HL-60/S4 (cell line): Measurements from ENCODE around the gene SRD5A3.
"Not testable (repeated sequence)": the region's sequence is repeated elsewhere in the genome, so short reads cannot be mapped to it uniquely, and the experiment has no call there.

Experiments used
- in situ Hi-C: fragments of 300-500 bp; cut with MboI; formaldehyde crosslinking; loops from 2 replicates; pipeline ENCODE4 v1.14.3; 2022; ENCODE audit warnings: low sequenced_read_pairs

SRD5A3 gene

DNA sequence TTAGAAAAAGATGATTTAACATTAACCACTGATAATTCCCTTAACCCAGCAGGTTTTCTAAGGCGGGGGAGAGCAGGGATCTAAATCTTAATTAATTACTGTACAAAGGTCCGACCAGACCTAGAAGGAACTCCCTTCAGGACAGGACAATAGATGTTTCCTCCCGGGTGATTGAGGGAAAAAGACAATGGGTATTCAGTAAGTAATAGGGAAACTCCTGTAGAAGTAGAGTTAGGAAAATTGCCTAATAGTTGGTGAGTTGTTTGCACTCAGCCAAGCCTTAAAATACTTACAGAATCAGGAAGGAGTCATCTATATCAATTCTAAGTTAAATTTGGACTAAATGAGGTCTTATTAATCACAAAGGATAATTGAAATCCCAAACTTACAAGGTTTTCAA is 5.8 kb upstream of the SRD5A3 start:
- in situ Hi-C loops, result loop anchor here (25.0 kb wide), 1 partner anchor 503 kb away; no protein-coding TSS in a partner anchor

- in situ Hi-C loops, result loop anchor here (25.0 kb wide), 1 partner anchor 507 kb away; no protein-coding TSS in a partner anchor
Observed at GRCh38 chr4:55343887-55344286, 2.2 kb upstream of the SRD5A3 start.

DNA sequence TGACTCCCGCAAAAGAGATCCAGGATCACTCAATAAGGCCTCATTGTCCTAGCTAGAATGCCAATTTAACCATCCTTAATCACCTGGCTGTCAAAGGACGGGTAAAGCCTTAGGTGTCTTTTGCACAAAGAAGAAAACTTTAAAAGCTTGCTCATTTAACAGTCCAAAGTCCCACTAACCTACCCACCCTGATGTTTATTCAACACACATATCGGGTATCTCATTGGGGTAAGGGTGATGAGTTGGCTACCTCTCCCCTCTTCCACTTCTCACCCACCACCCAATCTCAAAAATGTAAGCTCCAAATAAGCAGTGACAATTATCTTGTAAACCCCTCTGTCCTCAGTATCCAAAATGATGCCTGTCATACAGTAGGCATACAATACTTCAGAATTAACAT is 988 bp upstream of the SRD5A3 start:
- in situ Hi-C loops, result loop anchor here (25.0 kb wide), 1 partner anchor 508 kb away; no protein-coding TSS in a partner anchor

DNA sequence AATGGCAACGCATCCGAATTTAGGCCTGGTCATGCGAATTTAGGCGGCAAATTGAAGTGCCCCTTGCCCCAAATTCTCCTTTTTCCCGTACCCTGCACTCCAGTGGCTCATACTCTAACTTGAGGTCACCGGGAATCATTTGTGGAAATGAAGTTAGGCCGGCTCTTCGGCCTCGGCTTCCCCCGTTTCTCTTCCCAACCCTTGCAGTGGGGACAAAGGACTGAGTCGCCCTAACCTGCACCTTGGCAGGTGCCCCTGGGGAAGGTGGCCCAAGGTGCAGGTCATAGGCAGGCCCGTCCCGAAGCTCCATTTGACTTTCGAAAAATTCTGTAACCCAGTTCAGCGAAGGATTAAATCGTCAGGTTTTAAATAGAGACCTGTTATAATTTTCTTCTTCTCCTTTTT is 811 bp downstream of the SRD5A3 start:
- in situ Hi-C loops, result loop anchor here (25.0 kb wide), 1 partner anchor 510 kb away; no protein-coding TSS in a partner anchor

- in situ Hi-C loops, result loop anchor here (25.0 kb wide), 1 partner anchor 510 kb away; no protein-coding TSS in a partner anchor
Observed at GRCh38 chr4:55347610-55348228, 1.7 kb downstream of the SRD5A3 start.

DNA sequence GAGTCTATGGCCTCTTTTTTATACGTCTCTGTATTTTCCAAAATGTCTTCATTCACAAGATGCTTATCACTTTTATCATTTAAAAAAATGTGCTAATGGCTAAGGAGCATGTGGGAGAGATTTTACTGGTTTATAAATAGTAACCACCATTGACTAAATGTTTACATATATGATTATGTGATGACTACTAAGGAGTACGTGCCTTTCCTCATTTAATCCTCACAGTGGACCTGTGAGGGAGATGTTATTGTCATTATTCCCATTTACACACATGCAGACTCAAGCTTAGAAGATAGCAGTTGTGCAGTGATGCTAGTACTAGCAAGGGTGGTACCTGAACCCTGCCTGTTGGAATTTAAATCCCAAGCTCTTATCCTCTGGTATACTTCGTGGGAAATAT is 2.4 kb downstream of the SRD5A3 start:
- in situ Hi-C loops, result loop anchor here (25.0 kb wide), 1 partner anchor 511 kb away; no protein-coding TSS in a partner anchor

- in situ Hi-C loops, result not testable (repeated sequence)
Observed at GRCh38 chr4:55350870-55351269, 4.8 kb downstream of the SRD5A3 start.

DNA sequence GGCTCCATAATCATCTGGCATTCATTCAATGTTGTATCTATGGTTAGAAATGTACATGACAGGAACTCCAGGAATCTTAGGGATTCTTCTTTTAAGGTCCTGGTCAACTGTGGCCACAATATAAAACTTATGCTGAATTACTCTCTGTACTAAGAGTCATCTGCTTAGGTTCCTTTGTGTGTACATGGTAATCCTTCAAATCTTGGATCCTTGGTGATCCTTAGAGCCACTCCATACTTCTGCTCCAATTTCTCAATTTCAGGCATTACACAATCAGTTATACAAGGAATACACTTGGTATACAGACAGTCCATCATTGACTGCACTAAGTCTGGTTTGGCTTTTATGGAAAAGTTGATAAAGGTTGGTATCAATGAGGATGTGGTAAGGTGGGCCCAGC is 5.8 kb downstream of the SRD5A3 start:
- in situ Hi-C loops, result no loop called here

DNA sequence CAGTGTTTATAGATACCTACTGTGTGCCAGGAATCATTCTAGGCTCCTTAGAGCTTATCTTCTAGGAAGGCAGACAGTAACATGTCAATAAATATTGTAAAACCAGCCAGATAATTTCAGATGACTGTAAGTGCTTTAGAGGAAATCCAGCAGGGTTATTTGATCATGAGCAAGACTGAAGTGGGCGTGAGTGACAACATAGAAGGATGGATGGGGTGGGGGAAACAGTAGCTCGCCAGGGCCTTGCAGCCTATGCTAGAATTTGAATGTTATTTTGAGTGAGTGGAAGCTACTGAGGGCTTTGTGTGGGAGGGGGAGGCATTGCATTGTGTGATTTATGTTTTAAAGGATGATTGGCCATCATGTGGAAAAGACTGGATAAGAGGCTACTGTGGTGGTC is 6.7 kb downstream of the SRD5A3 start:
- in situ Hi-C loops, result no loop called here

DNA sequence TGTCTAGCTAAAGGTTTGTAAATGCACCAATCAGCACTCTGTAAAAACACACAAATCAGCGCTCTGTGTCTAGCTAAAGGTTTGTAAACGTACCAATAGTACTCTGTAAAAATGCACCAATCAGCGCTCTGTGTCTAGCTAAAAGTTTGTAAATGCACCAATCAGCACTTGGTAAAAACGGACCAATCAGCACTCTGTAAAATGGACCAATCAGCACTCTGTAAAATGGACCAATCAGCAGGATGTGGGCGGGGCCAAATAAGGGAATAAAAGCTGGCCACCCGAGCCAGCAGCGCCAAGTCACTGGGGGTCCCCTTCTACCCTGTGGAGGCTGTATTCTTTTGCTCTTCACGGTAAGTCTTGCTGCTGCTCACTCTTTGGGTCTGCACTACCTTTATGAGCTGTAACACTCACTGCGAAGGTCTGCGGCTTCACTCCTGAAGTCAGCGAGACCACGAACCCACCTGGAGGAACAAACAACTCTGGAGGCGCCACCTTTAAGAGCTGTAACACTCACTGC is 7.2 kb downstream of the SRD5A3 start:
- in situ Hi-C loops, result not testable (repeated sequence)

GRCh38 chr4:55354648-55355047 is 8.6 kb downstream of the SRD5A3 start:
- in situ Hi-C loops, result no loop called here

DNA sequence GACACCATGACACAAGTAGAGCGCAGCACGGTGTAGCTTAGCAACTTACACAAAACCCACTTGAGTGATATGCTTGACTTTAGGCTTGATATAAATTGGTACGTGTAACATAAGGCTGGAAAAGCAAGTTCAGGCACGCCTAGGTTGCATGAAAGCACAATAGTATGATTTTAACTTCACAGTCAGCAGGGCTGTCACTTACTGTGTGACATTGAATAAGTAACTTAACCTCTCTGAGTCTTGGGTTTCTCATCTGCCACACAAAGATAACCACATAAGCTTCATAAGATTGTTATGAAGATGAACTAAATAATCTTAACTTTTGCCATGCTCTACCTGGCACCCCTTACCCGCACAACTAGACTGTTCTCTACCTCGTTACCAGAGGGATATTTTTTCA is 9.5 kb downstream of the SRD5A3 start:
- in situ Hi-C loops, result no loop called here

- in situ Hi-C loops, result no loop called here
Observed at GRCh38 chr4:55356991-55357461, 11.0 kb downstream of the SRD5A3 start.

DNA sequence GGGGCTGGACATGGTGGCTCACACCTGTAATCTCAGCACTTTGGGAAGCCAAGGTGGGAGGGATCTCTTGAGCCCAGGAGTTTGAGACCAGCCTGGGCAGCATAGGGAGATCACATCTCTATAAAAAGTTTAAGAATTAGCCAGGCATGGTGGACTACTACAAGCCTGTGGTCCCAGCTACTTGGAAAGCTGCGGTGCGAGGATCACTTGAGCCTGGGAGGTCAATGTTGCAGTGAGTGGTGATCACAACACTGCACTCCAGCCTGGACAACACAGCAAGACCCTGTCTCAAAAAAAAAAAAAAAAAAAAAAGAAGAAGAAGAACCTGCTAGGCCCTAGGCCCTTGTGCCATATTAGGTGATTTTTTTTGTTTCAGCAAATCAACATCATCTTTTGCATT is 12.2 kb downstream of the SRD5A3 start:
- in situ Hi-C loops, result no loop called here

DNA sequence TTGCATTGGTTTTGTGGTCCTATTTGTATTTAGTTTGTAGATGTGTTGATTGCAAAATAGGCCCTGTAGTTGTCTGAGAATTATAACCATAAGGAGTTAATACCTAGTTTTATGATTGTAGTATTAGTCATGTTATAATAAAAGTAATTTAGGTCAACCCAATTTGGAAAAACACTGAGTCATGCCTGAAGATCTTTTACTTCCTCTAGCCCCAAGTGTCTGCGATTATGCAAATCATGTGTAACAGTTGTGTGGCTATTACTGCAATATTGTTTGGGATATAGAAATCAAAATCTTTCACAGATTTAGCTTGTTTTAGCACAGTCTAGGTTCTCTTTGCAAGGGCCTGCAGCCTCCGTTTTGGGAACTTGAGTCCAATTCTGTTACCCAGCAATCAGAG is 12.6 kb downstream of the SRD5A3 start:
- in situ Hi-C loops, result no loop called here

DNA sequence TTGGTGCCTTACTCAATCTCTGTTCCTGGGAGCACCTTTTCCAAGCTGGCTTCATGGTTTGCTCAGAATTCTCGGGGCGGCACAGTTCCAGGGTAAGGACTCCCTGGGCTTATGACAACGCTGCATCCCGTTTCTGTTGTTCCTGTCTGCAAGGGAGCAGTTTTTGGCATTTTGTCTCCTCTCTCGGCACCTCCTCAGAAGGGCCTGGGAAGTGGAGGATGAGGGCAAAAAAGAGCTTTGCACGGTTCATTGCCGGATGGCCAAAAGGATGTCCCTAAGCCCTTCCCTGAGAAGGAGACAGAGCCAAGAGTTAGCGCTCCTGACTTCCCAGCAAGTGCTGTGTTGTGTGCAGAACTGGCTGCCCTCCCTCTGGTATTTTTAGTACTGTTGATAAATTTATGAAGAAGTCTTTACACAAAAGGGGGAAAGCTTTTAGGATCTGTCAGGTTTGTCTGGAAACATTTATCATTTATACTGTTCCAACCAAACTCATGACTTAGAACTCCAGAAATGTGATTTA is 13.4 kb downstream of the SRD5A3 start:
- in situ Hi-C loops, result no loop called here

- in situ Hi-C loops, result not testable (repeated sequence)
Observed at GRCh38 chr4:55362938-55363337, 16.9 kb downstream of the SRD5A3 start.

DNA sequence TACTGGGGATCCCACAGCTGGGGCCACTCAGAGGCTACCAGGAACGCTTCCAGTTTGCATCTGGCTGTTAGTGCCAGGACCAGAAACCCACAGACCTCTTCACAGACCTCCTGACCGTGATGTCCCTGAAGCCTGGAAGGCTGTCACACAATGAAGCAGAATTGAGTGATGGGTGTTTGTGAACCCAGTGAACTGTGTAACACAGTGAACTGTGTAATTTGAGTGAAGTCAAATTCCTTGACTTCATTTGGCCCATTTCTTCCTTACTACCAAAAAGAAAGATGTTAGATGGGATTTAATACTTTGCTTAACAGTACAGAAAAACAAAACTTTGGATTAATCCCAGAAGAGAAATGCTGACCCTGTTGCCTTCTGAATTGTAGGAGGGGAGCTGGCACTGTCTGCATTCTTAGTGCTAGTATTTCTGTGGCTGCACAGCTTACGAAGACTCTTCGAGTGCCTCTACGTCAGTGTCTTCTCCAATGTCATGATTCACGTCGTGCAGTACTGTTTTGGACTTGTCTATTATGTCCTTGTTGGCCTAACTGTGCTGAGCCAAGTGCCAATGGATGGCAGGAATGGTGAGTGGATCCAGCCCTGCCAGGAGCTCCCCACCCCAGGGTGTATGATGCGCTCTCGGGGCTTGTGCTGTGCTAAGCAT is 17.8 kb downstream of the SRD5A3 start:
- in situ Hi-C loops, result no loop called here

GRCh38 chr4:55364691-55365344 is 18.8 kb downstream of the SRD5A3 start:
- in situ Hi-C loops, result no loop called here

DNA sequence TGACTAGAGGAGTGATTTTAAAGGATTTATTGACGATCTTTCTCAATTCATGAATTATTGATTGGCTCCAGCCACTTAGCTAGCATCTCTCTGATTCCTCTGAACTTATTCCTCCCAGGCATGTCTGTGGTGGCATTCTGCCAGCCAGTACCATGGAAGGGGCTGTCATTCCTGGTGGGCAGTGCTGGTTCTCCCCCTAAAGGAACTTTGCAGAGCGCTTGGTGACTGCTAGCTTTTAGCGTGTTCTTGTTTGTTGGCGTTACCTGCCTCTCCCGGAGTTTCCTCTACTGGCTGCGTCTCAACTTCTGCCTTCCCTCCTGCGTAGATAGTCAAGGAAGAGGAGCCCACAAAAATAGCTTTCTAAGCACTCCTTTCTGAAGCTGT is 19.3 kb downstream of the SRD5A3 start:
- in situ Hi-C loops, result no loop called here

DNA sequence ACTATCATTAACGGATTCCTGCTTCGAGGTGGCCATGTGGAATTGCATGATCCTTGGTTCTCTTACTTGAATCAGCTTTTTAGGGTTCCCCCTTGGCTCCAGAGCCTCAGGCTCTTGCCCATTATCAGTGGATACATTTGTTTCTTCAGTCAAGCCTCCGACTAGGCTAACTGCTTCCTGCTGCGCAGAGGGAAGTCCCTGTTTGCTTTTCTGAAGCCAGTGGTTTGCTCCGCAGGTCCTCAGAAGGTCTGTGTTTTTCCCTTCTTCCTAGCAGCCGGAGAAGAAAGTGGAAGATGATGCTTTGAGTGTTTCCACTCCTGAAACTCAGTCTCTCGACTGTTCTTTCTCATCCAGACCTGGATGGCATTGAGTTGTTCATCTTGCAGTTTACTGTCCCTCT is 20.6 kb downstream of the SRD5A3 start:
- in situ Hi-C loops, result no loop called here
